AG20443 (cell line): ENCODE measurements around the gene CREB3L2.
A peak's percentile ranks its signal among the peaks of the same experiment; 100 is the strongest.
"Not testable (repeated sequence)": the region's sequence is repeated elsewhere in the genome, so short reads cannot be mapped to it uniquely, and the experiment has no call there.

Source experiments
- DNase-seq: peaks from one replicate; pipeline ENCODE4 v3.0.0; 2012; ENCODE audit warnings: low spot score, mixed read lengths

CREB3L2 gene

DNA sequence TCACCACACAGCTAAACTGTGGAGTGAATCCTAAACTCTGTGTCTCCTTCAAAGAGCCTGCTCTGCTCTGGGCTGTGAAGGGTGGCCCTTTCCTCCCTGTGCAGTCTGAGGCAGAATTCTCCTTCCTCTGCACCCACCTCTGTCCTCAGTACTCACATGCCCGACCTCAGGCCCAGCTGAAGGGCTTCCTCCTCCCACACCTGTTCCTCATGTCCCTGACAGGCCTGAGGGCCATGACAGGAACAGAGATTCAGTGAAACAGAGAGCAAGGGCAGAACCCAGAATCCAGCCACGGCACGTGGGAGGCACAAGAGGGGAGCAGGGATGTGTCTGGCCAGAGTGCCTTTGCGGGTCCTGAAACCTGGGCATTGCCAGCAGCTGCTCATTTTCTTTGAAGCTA is 13.9 kb downstream of the CREB3L2 start:
- no peak for DNase-seq

DNA sequence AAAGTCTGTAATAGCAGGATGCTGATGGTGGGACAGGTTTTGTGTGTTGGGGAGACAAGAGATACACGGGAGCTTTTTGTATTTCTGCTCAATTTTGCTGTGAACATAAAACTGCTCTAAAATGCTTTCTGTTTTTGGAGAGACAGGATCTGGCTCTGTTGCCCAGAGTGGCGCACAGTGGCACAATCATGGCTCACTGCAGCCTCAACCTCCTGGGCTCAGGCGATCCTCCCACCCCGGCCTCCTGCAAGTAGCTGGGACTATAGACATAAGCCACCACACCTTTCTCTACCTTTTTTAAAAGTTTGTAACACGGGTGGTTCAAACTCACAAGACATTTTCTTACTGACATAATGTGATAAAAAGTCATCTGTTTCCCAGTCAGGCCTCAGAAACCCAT is 14.3 kb downstream of the CREB3L2 start:
- no peak for DNase-seq

DNA sequence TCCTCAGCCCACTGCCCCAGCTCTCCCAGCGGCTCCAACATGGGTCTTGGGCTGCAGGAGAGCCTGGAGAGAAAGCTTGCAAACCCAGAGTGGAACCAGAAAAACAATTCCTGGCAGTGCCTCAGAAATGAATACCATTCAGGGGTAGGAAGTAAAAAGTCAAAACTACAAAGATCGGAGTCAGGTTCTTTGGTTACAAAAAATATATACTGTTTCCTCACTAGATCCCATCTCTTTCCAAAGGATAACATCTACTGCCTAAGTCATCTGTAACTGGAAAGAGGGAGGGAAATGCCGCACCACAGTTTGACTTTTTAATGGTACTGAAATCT is 14.9 kb downstream of the CREB3L2 start:
- no peak for DNase-seq

DNA sequence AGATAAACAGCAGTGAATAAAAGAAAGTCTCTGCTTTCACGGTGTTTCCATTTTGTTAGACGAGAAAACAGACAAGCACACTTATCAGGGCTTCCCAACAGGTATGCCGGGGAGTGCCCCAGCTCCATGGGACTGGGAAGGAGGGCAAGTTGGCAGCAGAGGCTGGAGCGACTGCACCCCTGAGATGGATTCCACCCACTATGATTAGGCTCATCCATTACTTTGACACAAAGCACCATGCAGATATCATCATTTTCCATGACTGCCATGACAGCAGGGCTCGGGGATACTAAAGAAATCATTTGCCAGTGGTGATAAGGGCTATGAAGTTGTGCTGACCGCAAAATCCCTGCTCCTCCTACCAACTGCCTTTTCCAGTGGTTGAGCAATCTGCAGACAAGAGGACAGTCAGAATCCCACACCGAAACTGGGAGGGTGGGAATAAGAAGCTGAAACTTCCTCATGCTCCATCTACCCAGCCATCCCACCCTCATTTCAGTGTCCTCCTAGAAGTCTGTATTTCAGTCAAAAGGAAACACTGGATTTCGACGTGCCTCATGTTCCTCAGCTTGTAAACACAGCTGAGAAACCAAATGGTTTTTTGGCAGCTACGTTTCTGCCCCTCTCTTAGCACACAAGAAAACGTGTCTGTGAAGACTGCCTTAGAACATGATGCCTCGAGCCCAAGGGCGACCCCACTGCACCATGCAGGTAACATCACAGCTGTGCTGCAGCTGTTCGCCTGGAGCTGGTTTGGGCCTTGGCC is 15.5 kb downstream of the CREB3L2 start:
- peak; percentile 79 for DNase-seq

DNA sequence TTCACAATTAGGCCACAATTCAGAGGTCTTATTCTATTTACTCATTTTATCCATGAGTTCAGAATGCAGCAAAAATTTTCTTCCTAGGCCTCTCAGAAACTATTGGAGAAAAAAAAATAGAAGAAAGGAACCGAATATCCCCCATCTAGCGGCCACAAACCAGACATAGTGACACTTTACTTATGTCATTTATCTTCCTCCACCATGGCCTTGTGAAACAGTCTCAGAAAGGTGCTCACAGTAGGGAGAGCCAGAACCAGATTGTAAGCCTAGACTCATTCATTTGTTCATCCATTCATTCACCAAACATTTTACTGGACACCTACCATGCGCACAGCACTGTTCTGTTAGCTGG is 16.0 kb downstream of the CREB3L2 start:
- no peak for DNase-seq

DNA sequence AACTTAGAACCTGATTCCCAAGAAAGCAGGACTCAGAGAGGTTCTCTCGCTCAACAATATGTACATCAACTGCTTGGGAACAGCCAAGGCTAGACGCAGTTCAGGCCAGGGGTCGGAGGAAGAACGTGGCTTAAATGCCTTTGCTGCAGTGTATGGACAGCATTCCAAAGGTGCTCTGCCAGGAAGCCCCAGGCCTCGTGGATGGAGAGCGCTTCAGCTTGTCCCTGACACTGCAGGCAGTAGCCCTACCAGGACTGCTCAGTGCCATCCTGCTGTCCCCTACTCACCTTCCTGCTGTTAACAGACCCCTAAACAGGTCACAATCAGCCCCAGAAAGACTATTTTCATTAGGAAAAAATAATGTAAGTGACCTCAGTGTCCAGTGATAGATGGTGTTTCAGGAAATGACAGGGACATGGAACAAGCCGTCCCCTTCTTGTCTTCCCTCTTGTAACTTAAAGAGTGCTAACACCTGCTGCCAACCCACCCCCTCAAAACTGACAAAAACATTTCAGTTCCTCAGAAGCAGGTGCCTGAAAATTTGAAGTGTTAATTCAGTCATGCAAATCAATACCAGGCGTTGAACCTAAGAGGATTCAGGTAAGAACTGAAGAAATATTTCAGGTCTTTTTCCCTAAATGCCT is 16.5 kb downstream of the CREB3L2 start:
- DNase-seq, result no peak

DNA sequence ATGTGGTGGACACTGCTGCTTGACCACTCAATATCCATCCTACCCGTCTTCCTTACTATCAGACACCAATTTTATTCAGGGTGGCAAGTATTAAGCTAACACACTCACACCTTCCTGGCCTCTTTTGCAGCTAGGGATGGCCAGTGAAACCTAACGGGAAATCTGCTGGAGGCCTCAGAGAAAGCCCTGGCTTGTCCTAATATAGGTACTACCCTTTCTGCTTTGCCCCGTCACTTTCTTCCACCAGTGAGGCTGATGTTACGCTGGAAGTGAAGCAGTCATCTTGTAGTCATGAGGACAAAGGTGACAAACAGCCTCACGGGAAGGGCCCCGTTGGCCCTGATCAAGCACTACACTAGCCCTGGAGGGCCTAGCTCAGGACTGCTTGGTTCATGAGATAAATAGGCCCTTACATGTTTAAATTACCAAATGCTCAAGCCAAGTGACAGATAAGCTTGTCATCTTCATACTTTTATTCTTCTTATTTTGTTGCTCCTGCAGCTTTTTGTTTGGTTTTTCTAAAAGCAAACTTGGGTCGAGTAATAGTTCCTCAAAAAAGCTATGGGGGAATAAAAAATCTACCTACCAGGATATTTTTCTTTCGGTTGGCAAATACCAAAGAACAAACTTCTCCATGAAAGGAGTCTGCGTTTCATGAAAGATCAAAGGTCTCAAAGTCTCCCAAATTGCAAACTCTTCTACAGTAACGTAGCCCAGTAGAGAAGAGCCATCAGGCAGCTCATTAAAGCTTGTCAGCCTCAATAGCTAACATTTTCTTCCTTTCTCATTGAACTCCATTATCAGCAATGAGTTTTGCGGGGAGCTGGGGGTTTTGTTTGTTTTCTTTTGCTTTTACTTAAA is 17.5 kb downstream of the CREB3L2 start:
- DNase-seq, result no peak

DNA sequence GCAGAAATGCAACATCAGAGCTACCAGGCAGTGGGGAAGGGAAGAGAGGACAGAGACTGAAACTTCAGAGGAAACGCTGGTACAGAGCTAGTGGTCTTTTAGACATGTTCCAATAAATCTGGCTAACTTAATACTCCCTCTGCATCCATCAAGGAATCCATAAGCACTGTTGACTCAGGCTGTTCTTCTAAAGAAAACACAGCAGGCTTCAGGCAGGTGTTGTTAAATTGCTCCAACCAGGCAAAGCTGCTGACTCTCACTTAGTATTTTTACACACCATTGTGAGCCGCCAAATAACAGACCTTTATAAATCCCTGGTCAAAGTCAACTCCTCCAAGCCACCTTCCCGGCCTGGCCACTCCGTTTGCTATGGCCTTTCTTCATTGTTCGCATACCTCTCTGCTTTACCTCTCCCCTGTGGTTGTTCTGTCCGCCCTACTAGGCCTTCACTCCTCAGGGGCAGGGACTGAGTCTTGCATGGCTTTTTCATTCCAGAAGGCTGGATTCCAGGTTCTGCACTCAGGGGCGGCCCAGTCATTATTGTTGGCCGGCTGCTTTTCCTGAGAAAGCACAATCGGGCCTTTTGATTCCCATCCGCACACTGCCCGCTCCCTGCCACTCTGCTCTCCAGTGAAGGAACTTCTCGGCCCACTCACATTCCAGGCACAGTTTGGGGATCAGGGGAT is 18.4 kb downstream of the CREB3L2 start:
- no peak for DNase-seq

DNA sequence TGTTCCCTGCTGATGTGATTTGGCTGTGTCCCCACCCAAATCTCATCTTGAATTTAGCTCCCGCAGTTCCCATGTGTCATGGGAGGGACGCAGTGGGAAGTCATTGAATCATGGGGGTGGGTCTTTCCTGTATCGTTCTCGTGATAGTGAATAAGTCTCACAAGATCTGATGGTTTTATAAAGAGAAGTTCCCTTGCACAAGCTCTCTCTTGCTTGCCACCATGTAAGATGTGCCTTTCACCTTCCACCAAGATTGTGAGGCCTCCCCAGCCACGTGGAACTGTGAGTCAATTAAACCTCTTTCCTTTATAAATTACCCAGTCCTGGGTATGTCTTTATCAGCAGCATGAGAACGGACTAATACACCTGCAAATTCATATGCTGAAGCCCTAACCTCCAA is 19.5 kb downstream of the CREB3L2 start:
- not testable (repeated sequence) for DNase-seq

DNA sequence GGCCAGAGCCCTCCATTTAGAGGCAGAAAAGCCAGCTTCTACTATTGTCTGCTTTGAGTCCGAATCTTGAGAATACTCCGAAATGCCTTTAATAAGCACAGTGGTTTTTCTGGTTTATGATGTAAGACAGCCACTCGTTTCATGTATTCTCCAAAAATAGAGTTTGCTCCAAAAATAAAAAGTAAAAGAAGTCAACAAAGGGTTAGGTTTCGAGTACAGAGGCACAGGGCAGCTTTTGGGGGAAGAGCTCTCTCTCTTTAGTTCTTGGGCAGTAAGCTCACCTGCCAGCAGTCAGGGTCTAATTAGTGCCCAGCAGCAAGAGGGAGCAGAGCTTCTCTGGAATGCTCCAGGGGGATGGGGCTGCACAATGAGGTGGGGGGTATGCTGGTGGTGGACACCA is 20.2 kb downstream of the CREB3L2 start:
- no peak for DNase-seq

DNA sequence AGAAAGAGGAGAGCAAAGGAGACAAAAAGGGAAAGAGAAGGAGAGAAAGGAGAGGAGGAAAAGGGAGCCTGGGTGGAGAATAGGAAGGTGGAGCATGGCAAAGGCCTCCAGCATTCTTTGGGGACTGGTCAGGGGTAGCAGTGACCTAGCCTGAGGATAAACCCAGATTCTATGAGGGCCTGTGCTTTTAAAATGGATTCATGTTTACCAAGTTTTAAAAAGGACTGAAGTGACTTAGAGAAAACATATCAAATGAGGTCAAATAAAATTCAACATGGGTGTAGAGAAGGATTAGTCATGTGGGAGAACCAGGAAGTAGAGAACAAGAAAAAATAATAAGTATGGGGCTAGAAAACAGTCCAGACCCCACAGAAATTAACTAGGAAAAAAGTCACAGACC is 20.7 kb downstream of the CREB3L2 start:
- DNase-seq, result no peak

DNA sequence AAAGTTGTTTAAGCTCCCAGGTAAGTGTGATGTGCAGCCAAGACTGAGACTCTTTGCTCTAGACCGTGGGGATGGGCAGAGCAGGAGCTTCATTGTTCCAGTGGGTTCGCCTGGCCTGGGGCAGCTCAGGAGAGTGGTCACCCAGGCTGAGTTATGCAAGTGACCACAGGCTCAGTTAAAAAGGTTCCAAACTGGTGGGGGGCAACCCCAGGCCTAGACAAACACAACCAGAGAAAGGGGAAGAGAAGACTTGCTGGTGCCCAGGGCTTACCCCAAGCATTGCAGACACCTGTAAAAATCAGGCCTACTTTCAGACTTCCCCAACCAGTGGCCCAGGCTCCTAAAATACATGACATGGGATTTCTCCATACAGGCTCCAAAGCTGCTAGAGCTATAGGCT is 21.6 kb downstream of the CREB3L2 start:
- DNase-seq, result no peak

DNA sequence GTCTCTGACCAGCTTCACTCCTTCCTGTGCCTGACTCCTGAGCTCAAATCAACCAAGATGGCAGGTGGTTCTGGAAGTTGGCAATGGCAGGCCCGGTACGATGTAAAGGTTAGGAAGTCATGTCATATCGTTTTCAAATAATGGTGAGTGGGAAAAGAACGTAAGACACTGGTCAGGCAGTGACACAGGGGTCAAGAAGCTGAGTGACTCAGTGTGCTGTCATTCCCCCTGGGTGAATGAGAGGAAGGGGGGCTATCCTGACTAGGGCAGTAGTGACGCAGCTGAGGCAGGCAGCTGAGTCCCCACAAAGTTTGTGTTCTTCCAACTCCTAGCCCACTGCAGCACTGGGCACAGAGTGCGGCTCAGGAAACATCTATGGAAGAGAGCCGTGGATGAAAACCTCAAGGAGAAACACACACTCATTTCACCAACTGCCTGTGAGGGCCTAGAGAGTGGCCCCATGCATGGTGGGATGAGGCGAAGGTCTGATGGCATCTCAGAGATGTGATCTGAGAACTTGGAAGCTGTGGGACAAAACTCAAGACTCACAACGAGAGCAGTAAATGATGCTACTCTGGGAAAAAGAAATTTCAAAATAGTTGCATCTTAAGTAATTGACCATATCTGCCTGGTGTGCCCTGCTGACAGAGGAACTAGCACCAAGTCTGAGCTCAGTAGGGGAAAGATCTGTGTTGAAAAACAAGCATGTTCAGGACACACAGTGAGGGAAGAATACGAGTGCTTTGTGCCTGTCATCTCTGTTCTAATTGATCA is 23.2 kb downstream of the CREB3L2 start:
- DNase-seq, result peak; percentile 91

DNA sequence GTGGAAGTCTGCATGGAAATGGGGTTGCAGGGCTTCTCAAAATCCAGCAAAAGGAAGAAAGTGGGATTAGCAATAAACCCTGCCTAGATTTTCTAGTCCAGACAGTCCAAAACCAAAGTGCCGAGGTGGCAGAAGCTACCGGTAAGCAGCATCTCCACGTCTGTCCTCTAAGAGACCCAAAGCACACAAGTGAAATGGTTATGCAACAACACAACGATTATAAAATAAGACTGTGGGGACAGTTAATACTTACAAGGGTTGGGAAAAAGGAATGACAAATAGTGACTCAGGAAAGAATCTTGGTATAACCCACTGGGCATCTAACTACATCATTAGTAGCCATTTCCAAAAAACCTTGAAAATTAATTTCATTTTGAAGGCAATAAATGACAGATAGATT is 24.7 kb downstream of the CREB3L2 start:
- DNase-seq, result no peak

DNA sequence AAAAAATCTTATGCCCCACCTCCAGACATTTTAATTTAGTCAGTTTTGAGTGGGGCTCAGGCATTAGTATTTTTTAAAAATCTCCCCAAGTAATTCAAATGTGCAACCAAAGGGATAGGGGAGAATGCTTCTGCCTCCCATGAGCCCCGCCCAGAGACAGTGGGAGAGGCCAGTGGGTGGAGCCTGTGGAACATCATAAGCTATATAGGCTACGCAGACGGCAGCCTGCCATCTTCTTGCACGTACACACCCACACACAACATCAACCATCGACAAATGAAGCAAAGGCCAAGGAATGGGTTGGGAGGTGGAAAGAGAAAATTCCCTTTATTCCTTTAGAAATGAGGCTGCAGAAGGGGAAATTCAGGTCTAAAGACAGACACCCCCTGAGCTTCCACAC is 25.2 kb downstream of the CREB3L2 start:
- DNase-seq, result no peak

DNA sequence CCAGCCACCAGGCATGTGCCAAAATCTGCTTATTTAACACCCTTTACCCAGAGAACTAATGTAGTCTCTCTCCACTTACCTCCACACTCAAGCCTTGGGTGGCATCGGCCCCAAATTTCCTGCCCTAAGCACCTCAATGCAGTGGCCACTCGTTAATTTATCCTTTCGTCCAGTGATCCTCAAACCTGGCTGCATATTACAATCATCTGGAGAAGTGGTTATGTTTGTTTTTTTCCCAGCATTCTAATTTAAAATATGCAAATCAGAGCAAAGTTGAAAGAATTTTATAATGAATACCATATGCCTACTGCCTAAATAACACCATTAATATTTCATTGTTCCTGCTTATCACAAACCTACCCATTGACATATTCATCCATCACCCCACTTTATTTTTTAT is 25.7 kb downstream of the CREB3L2 start:
- no peak for DNase-seq

DNA sequence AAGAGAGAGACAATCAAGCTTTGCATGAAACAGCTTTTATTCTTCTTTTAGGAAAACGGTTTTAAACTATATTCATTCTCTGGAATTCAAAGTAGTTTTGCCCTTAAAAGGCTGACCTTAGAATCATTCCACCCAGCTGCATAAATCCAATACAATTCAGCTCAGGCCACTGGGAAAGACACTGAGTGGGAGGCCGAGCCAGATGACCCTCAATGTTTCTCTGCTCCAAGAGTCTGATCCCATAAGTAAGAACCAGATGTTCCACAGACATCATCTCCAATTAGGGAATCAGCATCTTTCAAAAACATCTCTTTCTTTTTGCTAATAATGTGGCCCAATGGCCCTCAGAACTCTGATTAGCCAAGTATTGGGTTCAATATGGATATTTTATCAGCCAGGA is 26.1 kb downstream of the CREB3L2 start:
- DNase-seq, result no peak

DNA sequence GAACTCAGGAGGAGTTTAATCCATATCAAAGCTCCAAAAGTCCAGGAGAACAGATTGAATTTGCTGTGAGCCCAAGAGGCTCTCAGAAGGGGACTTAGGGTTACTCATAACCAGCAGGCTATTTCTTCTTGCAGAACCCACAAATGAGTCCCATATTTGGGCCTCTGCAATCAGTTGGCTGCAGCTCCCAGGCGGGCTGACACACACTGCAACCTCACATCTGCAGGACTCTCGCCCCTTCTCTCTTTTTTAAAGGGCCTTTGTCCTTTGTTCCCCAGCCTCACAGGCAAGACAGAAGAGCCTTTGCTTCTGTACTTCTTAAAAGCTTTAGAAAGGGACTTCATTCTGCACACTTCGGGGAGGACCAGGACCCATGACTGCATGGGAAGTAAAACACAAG is 26.7 kb downstream of the CREB3L2 start:
- peak; percentile 70 for DNase-seq

DNA sequence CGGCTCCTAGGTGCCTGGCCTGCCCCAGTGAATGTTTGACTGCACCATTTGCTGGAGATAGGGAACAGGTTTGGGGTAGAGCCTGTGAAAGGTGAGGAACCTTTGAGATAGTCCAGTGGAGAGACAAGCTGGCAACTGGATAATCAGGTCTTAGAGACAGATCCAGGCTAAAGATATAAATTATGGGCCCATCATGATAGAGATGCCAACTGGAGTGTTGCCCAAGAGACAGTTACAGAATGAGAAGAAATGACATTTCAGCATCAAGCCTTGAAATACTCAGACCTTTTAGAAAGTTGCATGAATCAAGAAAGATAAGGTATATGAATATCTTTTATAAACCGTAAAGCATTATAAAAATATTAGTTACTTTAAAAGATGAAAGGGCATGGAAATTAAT is 27.1 kb downstream of the CREB3L2 start:
- DNase-seq, result no peak

DNA sequence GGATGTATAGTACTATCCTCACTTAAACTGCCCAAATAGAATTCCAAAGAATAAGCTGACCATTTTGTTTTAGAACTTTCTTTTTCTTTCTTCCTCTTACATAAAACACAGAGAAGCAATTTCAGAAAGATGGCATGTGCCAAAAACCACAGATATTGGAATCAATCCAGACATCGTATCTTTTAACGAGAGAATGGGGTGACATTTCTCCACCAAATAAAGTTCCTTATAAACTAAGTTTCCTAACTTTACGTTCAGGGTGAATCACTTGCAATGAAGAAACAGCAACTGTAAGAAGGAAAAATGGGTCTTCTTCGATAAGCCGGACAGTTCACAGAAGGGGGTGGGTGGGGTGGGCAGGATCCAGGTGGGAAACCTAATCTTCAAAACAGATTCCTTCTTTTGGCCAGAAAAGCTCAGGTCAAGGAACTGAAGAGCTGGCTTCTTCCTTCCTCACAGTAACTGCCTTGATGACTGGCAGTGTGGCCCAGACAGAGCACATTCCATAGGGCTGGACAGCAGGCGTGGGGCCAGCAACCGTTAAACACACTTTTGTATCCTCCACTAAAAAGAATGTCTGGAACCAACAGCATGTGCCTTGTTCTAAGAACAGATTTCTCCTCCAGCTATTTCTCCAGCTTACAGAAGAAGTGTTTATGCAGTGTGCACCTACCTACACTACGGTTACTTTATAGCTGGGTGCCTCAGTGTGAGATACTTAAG is 31.5 kb downstream of the CREB3L2 start:
- DNase-seq, result peak; percentile 85

DNA sequence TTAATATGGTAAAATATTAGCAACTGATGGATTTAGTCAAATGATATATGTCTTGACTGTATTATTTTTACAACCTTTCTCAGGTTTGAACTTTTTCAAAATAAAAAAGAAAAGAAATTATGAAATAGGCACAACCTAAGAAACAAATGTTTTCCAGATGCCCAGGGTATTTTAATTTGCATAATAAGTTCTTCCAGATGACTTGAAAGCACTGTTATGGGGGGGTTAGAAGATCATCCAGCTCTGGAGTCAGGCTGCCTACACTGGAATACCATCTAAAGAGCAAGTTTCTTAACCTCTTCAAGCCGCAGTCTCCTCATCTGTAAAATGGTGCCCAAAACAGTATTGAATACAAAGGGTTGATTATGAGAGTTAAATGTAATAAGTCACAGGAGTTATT is 32.1 kb downstream of the CREB3L2 start:
- DNase-seq, result no peak
